Adrenal gland (tissue), 5 donors: ENCODE data around the gene PRKN.
A peak's percentile ranks its signal among the peaks of the same experiment; 100 is the strongest.

Experiments
- CTCF ChIP-seq, 6 experiments: fragments of 450-650 bp in 4 of 6; fragments of 200-600 bp in 2 of 6; sonication (generic) in 1 of 6; IDR thresholded peaks; 1 replicate in 5 of 6; 2 replicates in 1 of 6; pipeline versions ENCODE4 v1.5.1 to v1.8.0; 2016 to 2021; ENCODE audit warnings: antibody characterized with exemption in 6 of 6, mild to moderate bottlenecking in 2 of 6, moderate library complexity in 1 of 6
- POLR2A ChIP-seq, 2 donors: fragments of 450-650 bp; IDR thresholded peaks; one replicate each; pipeline ENCODE4 v1.6.1; 2017; ENCODE audit warnings: antibody characterized with exemption in 2 of 2, mild to moderate bottlenecking in 2 of 2, moderate library complexity in 1 of 2
- donor health status: DM: no; HTN: no; CAD: no.

GRCh38 chr6:161694995-161695394 lies 1032.6 kb downstream of the PRKN start:
- TF ChIP-seq POLR2A (IDR thresholded peaks at IDR 0.05): no peak
- peak; percentile 19 to 54 (median 46) for TF ChIP-seq CTCF (IDR thresholded peaks at IDR 0.05)
